HEK293T (cell line): ENCODE data around the gene CD83.

Source experiments
- CTCF ChIA-PET: fragments of 350-600 bp; formaldehyde crosslinking; extraction: SDS; loops from one replicate; lab custom pipeline; 2021; ENCODE audit warnings: antibody characterized with exemption, inconsistent platforms; lab: Yijun Ruan, JAX
- POLR2A ChIA-PET: fragments of 350-600 bp; formaldehyde crosslinking; extraction: SDS; loops from one replicate; lab custom pipeline; 2020; ENCODE audit warnings: antibody characterized with exemption, inconsistent platforms; lab: Yijun Ruan, JAX
- DNase-seq: peaks from one replicate; pipeline ENCODE4 v3.0.0; 2012; ENCODE audit warnings: mixed read lengths; ENCODE audit errors: extremely low spot score
- ARNT ChIP-seq: fragments of 450-650 bp; IDR thresholded peaks from 2 replicates; pipeline ENCODE4 v1.6.1; 2017; ENCODE audit warnings: mild to moderate bottlenecking
- BHLHE40 ChIP-seq: fragments of 450-650 bp; IDR thresholded peaks from 2 replicates; pipeline ENCODE4 v1.6.1; 2016; ENCODE audit warnings: mild to moderate bottlenecking, moderate library complexity, borderline replicate concordance
- CTBP1 ChIP-seq: fragments of 450-650 bp; IDR thresholded peaks from 2 replicates; pipeline ENCODE4 v1.6.1; 2016; ENCODE audit warnings: borderline replicate concordance
- ELF4 ChIP-seq: fragments of 450-650 bp; IDR thresholded peaks from 2 replicates; pipeline ENCODE4 v1.6.1; 2017; ENCODE audit warnings: antibody characterized with exemption
- FOXA1 ChIP-seq: fragments of 450-650 bp; IDR thresholded peaks from 2 replicates; pipeline ENCODE4 v1.6.1; 2016; ENCODE audit warnings: mild to moderate bottlenecking
- FOXK2 ChIP-seq: fragments of 450-650 bp; IDR thresholded peaks from 2 replicates; pipeline ENCODE4 v1.6.1; 2016; ENCODE audit warnings: mild to moderate bottlenecking
- FOXM1 ChIP-seq: fragments of 450-650 bp; IDR thresholded peaks from 2 replicates; pipeline ENCODE4 v1.6.1; 2017; ENCODE audit warnings: mild to moderate bottlenecking, borderline replicate concordance
- HDGF ChIP-seq: fragments of 450-650 bp; IDR thresholded peaks from 2 replicates; pipeline ENCODE4 v1.6.1; 2017; ENCODE audit warnings: antibody characterized with exemption, borderline replicate concordance
- L3MBTL2 ChIP-seq: fragments of 450-650 bp; conservative IDR thresholded peaks from 2 replicates; pipeline ENCODE4 v1.6.1; 2016; ENCODE audit warnings: mild to moderate bottlenecking
- LEF1 ChIP-seq: fragments of 450-650 bp; IDR thresholded peaks from 2 replicates; pipeline ENCODE4 v1.6.1; 2017; ENCODE audit warnings: mild to moderate bottlenecking, borderline replicate concordance
- NFRKB ChIP-seq: fragments of 450-650 bp; IDR thresholded peaks from 2 replicates; pipeline ENCODE4 v1.6.1; 2016; ENCODE audit warnings: mild to moderate bottlenecking, moderate library complexity
- SP1 ChIP-seq: fragments of 450-650 bp; IDR thresholded peaks from 2 replicates; pipeline ENCODE4 v1.6.1; 2017
- SUZ12 ChIP-seq: fragments of 450-650 bp; IDR thresholded peaks from 2 replicates; pipeline ENCODE4 v1.6.1; 2016; ENCODE audit warnings: mild to moderate bottlenecking
- TARDBP ChIP-seq: fragments of 450-650 bp; IDR thresholded peaks from 2 replicates; pipeline ENCODE4 v1.6.1; 2016
- ZNF384 ChIP-seq: fragments of 450-650 bp; IDR thresholded peaks from 2 replicates; pipeline ENCODE4 v1.6.1; 2016
- TF ChIP-seq, protein P1 (sequence below): fragments of 450-650 bp; IDR thresholded peaks from 2 replicates; pipeline ENCODE4 v1.6.1; 2016

CD83 gene

DNA sequence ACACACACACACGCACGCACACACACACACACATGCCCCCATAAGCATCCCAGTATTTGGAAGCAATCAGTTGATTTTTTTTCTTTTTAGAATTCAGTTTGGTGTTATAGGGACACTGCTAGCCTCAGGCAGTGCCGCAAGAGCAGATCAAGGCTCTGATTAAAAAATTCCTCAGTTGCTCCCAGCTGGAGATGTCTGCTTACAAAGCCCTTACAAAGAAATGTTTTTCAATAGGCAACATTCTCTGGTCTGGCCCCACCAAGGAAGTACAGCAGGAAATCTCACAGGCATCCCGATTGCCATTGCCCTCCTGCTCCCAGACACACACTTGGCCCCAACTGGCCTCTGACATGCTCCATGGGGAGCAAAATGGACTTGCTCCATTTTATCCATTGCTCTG, 22.9 kb upstream of the CD83 start:
- POLR2A ChIA-PET, result no interaction called here
- TF ChIP-seq FOXA1 (no peak), CTBP1 (no peak), FOXK2 (no peak), SUZ12 (no peak), ZNF384 (no peak), NFRKB (no peak), BHLHE40 (no peak), L3MBTL2 (no peak), LEF1 (no peak), FOXM1 (no peak), HDGF (no peak), ARNT (no peak), ELF4 (no peak)
- TF ChIP-seq, protein P1, sequence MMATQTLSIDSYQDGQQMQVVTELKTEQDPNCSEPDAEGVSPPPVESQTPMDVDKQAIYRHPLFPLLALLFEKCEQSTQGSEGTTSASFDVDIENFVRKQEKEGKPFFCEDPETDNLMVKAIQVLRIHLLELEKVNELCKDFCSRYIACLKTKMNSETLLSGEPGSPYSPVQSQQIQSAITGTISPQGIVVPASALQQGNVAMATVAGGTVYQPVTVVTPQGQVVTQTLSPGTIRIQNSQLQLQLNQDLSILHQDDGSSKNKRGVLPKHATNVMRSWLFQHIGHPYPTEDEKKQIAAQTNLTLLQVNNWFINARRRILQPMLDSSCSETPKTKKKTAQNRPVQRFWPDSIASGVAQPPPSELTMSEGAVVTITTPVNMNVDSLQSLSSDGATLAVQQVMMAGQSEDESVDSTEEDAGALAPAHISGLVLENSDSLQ, result no peak
- no peak for DNase-seq
- CTCF ChIA-PET, result no interaction called here

DNA sequence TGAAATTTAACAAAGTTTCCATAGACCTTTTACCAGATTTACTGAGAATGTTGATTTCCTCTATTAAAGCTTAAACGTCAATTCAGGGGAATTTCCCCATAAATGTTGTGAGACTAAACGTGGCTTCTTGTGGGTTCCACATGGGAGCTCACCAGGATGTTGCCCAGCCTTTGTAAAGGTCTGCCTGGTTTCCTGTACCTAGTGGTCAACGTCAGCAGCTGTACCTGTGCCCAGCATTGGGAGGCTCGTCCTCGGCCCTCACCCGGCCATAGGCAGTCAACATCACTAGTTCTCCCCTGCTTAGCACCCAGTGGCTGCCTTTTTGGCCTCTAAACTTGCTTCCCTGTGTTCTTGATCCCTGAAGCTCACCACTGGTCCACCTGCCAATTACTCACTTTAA, 22.1 kb upstream of the CD83 start:
- TF ChIP-seq TARDBP (no peak), L3MBTL2 (no peak), FOXM1 (no peak), CTBP1 (no peak), SUZ12 (no peak), FOXK2 (no peak)
- TF ChIP-seq, protein P1, result no peak
- ChIA-PET CTCF (no interaction called here), POLR2A (no interaction called here)
- DNase-seq, result no peak

DNA sequence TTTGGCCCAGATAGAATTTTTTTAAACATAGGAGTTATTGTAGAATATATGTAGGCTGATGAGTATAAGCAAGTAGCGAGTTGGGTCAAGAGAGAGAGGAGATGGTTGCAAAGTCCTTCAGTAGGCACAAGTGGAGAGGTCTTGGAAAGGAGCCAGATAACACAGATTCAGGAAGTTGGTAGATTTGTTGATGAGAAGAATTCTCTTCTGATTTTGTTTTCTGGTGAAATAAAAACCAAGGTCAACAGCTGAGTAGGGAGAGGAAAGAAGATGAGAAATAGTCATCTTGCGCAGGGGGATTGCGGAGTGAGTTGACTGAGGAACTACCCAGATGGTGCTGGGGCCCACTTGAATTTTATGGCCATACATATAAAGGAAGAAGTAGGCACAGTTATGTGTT, 17.4 kb upstream of the CD83 start:
- ChIA-PET CTCF (no interaction called here), POLR2A (no interaction called here)
- no peak for TF ChIP-seq BHLHE40
- TF ChIP-seq NFRKB, result no peak
- TF ChIP-seq CTBP1, result no peak
- TF ChIP-seq ARNT, result no peak
- TF ChIP-seq HDGF, result no peak
- TF ChIP-seq TARDBP, result no peak
- no peak for TF ChIP-seq FOXK2
- no peak for TF ChIP-seq L3MBTL2
- TF ChIP-seq, protein P1, result no peak
- no peak for TF ChIP-seq FOXA1
- DNase-seq, result no peak

DNA sequence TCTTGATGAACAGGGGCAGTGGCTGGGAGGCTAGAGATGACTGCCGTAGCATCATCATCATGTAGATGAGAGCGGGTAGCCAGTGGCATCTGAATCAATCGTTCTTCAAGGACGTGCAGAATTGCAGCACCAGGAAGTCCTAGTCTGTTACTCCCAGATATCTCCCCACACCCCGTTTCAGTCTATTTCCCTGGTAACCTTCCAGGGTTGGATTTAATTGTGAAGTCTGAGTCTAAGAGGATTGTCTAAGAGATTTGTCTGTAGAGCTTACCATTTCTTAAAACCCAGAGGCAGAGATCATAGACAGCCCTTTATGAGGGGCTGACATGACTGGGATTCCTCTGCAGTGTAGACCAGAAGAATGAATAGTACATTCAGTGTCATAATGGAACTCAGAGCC, 16.6 kb upstream of the CD83 start:
- no peak for DNase-seq
- POLR2A ChIA-PET, result no interaction called here
- CTCF ChIA-PET, result no interaction called here
- no peak for TF ChIP-seq SUZ12
- no peak for TF ChIP-seq TARDBP

DNA sequence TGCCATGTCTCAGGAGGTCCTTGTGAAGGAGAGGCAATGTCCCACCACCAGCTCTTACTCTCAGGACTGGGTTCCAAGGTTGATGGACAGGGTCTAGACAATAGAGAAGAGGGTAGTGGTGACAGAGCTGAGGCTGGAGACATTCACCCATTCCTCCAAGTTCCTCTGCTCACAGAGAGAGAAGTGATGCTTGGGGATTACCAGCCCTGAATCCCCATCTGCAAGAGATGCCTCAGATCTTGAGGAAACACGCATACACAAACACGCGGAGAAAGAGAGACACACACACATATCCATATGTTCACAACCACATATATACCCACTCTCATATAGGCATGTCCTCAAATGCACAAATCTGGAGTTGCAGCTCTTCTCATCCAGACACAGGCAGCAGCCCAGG, 15.2 kb upstream of the CD83 start:
- DNase-seq, result no peak
- POLR2A ChIA-PET, result no interaction called here
- TF ChIP-seq TARDBP, result no peak
- no peak for TF ChIP-seq ELF4
- TF ChIP-seq FOXA1, result no peak
- no peak for TF ChIP-seq LEF1
- TF ChIP-seq NFRKB, result no peak
- no peak for TF ChIP-seq ZNF384
- no peak for TF ChIP-seq FOXK2
- TF ChIP-seq, protein P1, result no peak
- TF ChIP-seq CTBP1, result no peak
- no peak for TF ChIP-seq SP1
- no peak for TF ChIP-seq HDGF
- no peak for TF ChIP-seq ARNT
- no peak for TF ChIP-seq L3MBTL2
- no peak for TF ChIP-seq FOXM1
- no peak for TF ChIP-seq BHLHE40
- TF ChIP-seq SUZ12, result no peak
- CTCF ChIA-PET, result interaction anchor here (0.7 kb wide), 1 partner anchor 1175 kb away, joined by 4 read pairs; no protein-coding TSS in a partner anchor

DNA sequence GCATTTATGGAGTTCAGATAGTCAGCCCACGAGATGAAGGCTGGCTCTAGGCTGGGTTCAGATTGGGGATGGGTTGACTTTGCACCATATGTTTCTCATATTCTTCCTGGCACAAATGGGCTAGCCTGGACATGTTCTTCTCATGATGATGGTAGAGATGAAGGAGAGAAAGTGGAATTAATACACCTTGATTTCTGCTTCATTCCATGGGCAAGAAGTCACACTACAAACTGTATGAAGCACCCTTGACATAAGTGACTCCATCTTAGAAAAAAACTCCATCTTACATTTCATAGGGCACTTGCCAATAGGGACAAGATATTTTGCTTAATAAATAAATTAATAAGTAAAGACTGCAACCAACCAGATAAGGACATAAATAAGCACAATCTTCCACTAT, 12.0 kb upstream of the CD83 start:
- ChIA-PET POLR2A (no interaction called here), CTCF (interaction anchor here (0.6 kb wide), 1 partner anchor 1094 kb away, joined by 7 read pairs; no protein-coding TSS in a partner anchor)
- DNase-seq, result no peak
- no peak for TF ChIP-seq LEF1

DNA sequence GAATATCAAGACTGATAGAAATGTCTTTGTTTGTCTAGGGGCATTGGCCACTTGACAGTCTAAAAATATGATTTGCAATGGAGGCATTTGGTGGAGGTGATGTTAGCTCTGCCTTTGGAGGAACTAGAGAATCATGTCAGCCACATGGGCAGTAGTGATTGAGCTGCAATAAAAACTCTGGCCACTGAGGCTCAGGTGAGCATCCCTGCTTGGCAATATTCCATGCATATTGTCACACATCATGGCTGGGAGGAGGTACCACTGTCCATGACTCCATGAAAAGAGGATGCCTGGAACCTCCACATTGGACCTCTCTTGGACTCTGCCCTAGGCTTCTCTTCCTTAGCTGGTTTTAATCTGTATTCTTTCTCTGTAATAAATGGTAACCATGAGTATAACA, 10.6 kb upstream of the CD83 start:
- DNase-seq, result no peak
- POLR2A ChIA-PET, result no interaction called here
- CTCF ChIA-PET, result no interaction called here
- TF ChIP-seq ARNT (no peak), CTBP1 (no peak), FOXK2 (no peak), L3MBTL2 (no peak), LEF1 (no peak), SP1 (no peak), FOXA1 (no peak), FOXM1 (no peak), ELF4 (no peak), ZNF384 (no peak), SUZ12 (no peak), TARDBP (no peak), NFRKB (no peak), HDGF (no peak)
- TF ChIP-seq, protein P1, result no peak
